Breast epithelium (tissue), 4 donors: ENCODE data around the gene SLC22A31. TPM values are rescaled to one million over a fixed set of nuclear protein-coding genes. Genes with fewer than 3 reads are reported as not detected.

Source experiments
- DNase-seq, 2 donors: peaks; one replicate each; pipeline ENCODE4 v3.0.0-alpha.2; 2019; ENCODE audit warnings: low spot score in 2 of 2
- H3K27ac ChIP-seq, 2 donors: fragments of 200-600 bp; sonication (generic) in 1 of 2; one replicate each; pipeline ENCODE4 v1.5.1; 2016 to 2019; ENCODE audit warnings: mild to moderate bottlenecking in 1 of 2
- H3K27me3 ChIP-seq, 2 donors: fragments of 200-600 bp; sonication (generic) in 1 of 2; one replicate each; pipeline versions ENCODE4 v1.5.1 to v1.6.0; 2017 to 2019; ENCODE audit warnings: control low read depth in 1 of 2, mild to moderate bottlenecking in 1 of 2
- H3K36me3 ChIP-seq: fragments of 200-600 bp; one replicate; pipeline ENCODE4 v1.5.1; 2019
- H3K4me1 ChIP-seq, 2 donors: fragments of 200-600 bp; sonication (generic); one replicate each; pipeline ENCODE4 v1.5.1; 2016 to 2019; ENCODE audit warnings: control low read depth in 1 of 2
- H3K4me3 ChIP-seq, 3 donors: fragments of 200-600 bp; sonication (generic); 1 replicate in 2 of 3; 2 replicates in 1 of 3; pipeline ENCODE4 v1.5.1; 2016 to 2019; ENCODE audit warnings: mild to moderate bottlenecking in 3 of 3, moderate library complexity in 2 of 3
- H3K9me3 ChIP-seq, 2 donors: fragments of 200-600 bp; sonication (generic) in 1 of 2; one replicate each; pipeline ENCODE4 v1.5.1; 2016 to 2019; ENCODE audit warnings: control low read depth in 1 of 2
- CTCF ChIP-seq, 3 donors: fragments of 450-650 bp; IDR thresholded peaks; one replicate each; pipeline ENCODE4 v1.5.1; 2016 to 2017; ENCODE audit warnings: antibody characterized with exemption in 3 of 3, mild to moderate bottlenecking in 3 of 3, moderate library complexity in 3 of 3
- POLR2A ChIP-seq: fragments of 450-650 bp; IDR thresholded peaks from one replicate; pipeline ENCODE4 v1.6.1; 2016; ENCODE audit warnings: antibody characterized with exemption, mild to moderate bottlenecking, moderate library complexity
- POLR2AphosphoS5 ChIP-seq, 3 donors: sonication (generic); formaldehyde crosslinking; IDR thresholded peaks; one replicate each; pipeline ENCODE4 v1.6.1; 2017; ENCODE audit warnings: antibody characterized with exemption in 3 of 3
- intact Hi-C: fragments of 100-400 bp; cut with DNase I; formaldehyde crosslinking; loops from one replicate; pipeline ENCODE4 v1.15.1; 2023; ENCODE audit warnings: low total_unique reads
- total RNA-seq, 3 donors: library from RNA; depleted of rRNA; stranded (reverse); fragments of >200 nt; gene quantifications; one replicate each; pipeline ENCODE4 v1.1.0, GENCODE V29; 2016

SLC22A31 gene
- total RNA-seq, 3 donors from 2014 or later, result not detected

- no peak for DNase-seq
- intact Hi-C loops, result no loop called here
- H3K4me3 ChIP-seq, result no peak overlapping the region
- TF ChIP-seq CTCF (IDR thresholded peaks at IDR 0.05) (no peak), POLR2A (no peak), POLR2AphosphoS5 (IDR thresholded peaks at IDR 0.05) (no peak)
- no peaks in the 10 kb centered on the region for H3K4me1 ChIP-seq
- H3K27me3 ChIP-seq, result peaks cover 0 to 6% of the 10 kb centered on the region in 2 donors
- H3K9me3 ChIP-seq, result no peaks in the 10 kb centered on the region
- H3K27ac ChIP-seq, result no peak overlapping the region
- no peaks in the 10 kb centered on the region for H3K36me3 ChIP-seq
These were observed 7.7 kb upstream of the SLC22A31 start for GRCh38 chr16:89207993-89208392.

GRCh38 chr16:89202422-89203215 is 2.3 kb upstream of the SLC22A31 start:
- peaks cover 6 to 47% of the 10 kb centered on the region in 2 donors for H3K27me3 ChIP-seq
- intact Hi-C loops, result no loop called here
- H3K4me3 ChIP-seq, result peak overlapping the region in 2 of 3 donors; percentile 45 to 68

GRCh38 chr16:89201439-89202377 is 1.4 kb upstream of the SLC22A31 start:
- peak; percentile 59 to 92 for DNase-seq
- no peaks in the 10 kb centered on the region for H3K9me3 ChIP-seq
- H3K27ac ChIP-seq, result no peak overlapping the region
- TF ChIP-seq POLR2AphosphoS5 (IDR thresholded peaks at IDR 0.05) (no peak), POLR2A (no peak), CTCF (IDR thresholded peaks at IDR 0.05) (no peak)
- intact Hi-C loops, result no loop called here
- H3K4me1 ChIP-seq, result peaks cover 0 to 9% of the 10 kb centered on the region in 2 donors
- no peaks in the 10 kb centered on the region for H3K36me3 ChIP-seq
- H3K27me3 ChIP-seq, result peaks cover 6 to 48% of the 10 kb centered on the region in 2 donors
- peak overlapping the region; percentile 3 to 68 (median 45) for H3K4me3 ChIP-seq

More at GRCh38 chr16:89202422-89203215, 2.3 kb upstream of the SLC22A31 start:
- no peak overlapping the region for H3K27ac ChIP-seq
- no peaks in the 10 kb centered on the region for H3K9me3 ChIP-seq
- H3K36me3 ChIP-seq, result no peaks in the 10 kb centered on the region
- TF ChIP-seq CTCF (IDR thresholded peaks at IDR 0.05), result no peak
- no peak for TF ChIP-seq POLR2A
- TF ChIP-seq POLR2AphosphoS5 (IDR thresholded peaks at IDR 0.05), result no peak
- H3K4me1 ChIP-seq, result peaks cover 0 to 9% of the 10 kb centered on the region in 2 donors
- no peak for DNase-seq

- no peak for TF ChIP-seq CTCF (IDR thresholded peaks at IDR 0.05)
- no peak for TF ChIP-seq POLR2AphosphoS5 (IDR thresholded peaks at IDR 0.05)
- TF ChIP-seq POLR2A, result no peak
- no peak for DNase-seq
- Histone ChIP-seq H3K36me3 (no peaks in the 10 kb centered on the region), H3K4me1 (peaks cover 0 to 9% of the 10 kb centered on the region in 2 donors), H3K4me3 (peak overlapping the region in 2 of 3 donors; percentile 45 to 68), H3K9me3 (no peaks in the 10 kb centered on the region), H3K27ac (no peak overlapping the region), H3K27me3 (peaks cover 6 to 48% of the 10 kb centered on the region in 2 donors)
- intact Hi-C loops, result no loop called here
These were observed 594 bp upstream of the SLC22A31 start for GRCh38 chr16:89200850-89201411.
